A673 (cell line): ENCODE data around the gene FANCG.

Experiments used
- EZH2 ChIP-seq: fragments of 200-600 bp; sonication (generic); IDR thresholded peaks from 2 replicates; pipeline ENCODE4 v1.6.1; 2017; ENCODE audit warnings: borderline replicate concordance, low read depth, mild to moderate bottlenecking, mixed read lengths, antibody characterized with exemption, low read length; ENCODE audit not compliant: poor library complexity, severe bottlenecking
- TF ChIP-seq, protein P1 (sequence below): fragments of 300-800, 200-600 bp; sonication (generic); conservative IDR thresholded peaks from 2 replicates; pipeline ENCODE4 v1.5.1; 2017; ENCODE audit warnings: low read depth, mild to moderate bottlenecking, antibody characterized with exemption, low read length, moderate library complexity, mixed read lengths

DNA sequence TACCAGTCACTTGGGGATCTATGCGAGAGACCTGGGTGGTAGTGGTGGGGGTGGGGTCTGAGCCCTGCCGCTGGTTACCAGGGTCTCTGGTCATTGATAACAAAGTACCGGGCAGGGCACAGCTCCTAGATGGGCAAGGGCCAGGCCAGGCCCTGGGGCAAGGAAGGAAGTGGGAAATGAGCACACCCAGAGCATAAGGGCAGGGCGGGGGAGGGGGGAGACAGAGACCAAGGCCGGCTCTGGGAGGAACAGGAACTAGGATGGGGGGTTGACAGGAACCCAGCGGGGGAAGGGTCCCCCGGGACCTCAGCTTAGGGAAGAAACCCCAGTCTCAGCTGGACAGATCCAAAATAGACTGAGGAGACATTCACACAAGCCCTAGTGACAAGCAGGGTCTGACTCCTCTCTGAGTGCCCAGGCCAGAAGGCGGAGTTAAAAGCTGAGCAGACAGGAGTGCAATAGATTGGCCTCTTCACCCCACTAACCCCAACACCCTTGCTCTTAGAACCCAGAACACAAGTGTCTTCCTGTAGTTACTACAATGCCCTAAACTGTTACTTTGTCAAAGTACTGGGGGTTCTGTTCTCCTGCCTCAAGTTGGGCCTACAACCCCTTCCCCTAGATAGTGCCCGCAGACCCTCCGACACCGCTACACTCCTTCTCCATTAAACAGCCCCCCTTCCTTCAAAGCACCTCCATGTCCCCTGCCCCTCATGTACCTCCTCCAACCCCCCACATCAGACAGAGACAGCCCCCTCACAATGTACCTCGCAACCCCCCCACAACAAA, 35.3 kb upstream of the FANCG start:
- TF ChIP-seq, protein P1, sequence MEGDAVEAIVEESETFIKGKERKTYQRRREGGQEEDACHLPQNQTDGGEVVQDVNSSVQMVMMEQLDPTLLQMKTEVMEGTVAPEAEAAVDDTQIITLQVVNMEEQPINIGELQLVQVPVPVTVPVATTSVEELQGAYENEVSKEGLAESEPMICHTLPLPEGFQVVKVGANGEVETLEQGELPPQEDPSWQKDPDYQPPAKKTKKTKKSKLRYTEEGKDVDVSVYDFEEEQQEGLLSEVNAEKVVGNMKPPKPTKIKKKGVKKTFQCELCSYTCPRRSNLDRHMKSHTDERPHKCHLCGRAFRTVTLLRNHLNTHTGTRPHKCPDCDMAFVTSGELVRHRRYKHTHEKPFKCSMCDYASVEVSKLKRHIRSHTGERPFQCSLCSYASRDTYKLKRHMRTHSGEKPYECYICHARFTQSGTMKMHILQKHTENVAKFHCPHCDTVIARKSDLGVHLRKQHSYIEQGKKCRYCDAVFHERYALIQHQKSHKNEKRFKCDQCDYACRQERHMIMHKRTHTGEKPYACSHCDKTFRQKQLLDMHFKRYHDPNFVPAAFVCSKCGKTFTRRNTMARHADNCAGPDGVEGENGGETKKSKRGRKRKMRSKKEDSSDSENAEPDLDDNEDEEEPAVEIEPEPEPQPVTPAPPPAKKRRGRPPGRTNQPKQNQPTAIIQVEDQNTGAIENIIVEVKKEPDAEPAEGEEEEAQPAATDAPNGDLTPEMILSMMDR: no peak
- no peak for TF ChIP-seq EZH2
